ENCODE data around the gene KIF11.

DNA sequence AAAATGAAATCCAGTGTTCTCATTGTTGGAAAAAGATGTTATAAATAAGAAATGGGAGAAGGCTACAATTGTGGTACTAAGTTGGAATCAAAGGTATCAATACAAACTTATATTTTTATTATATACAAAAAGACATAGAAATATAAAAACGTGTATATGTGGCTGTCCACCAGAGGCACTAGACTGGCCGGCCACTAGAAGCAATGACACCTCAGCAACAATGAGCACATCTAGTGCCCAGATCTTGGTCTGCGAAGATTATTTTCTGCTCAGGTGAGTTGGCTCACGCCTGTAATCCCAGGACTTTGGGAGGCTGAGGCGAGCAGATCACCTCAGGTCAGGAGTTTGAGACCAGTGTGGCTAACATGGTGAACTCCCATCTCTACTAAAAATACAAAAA, 40.6 kb upstream of the KIF11 start:
- TF ChIP-seq, protein P1, sequence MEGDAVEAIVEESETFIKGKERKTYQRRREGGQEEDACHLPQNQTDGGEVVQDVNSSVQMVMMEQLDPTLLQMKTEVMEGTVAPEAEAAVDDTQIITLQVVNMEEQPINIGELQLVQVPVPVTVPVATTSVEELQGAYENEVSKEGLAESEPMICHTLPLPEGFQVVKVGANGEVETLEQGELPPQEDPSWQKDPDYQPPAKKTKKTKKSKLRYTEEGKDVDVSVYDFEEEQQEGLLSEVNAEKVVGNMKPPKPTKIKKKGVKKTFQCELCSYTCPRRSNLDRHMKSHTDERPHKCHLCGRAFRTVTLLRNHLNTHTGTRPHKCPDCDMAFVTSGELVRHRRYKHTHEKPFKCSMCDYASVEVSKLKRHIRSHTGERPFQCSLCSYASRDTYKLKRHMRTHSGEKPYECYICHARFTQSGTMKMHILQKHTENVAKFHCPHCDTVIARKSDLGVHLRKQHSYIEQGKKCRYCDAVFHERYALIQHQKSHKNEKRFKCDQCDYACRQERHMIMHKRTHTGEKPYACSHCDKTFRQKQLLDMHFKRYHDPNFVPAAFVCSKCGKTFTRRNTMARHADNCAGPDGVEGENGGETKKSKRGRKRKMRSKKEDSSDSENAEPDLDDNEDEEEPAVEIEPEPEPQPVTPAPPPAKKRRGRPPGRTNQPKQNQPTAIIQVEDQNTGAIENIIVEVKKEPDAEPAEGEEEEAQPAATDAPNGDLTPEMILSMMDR (IDR thresholded peaks at IDR 0.05), result no peak
- TF ChIP-seq EP300 (IDR thresholded peaks at IDR 0.05) (no peak), POLR2A (IDR thresholded peaks at IDR 0.05) (no peak)

All from tibial nerve (tissue), 4 donors.